CD8-positive, alpha-beta memory T cell (primary cell): ENCODE data around the gene NDUFS1. TPM values are rescaled to one million over a fixed set of nuclear protein-coding genes. Genes with fewer than 3 reads are reported as not detected.
"Not testable (repeated sequence)": the region's sequence is repeated elsewhere in the genome, so short reads cannot be mapped to it uniquely, and the experiment has no call there.

Experiments
- CTCF ChIA-PET: fragments of 350-600 bp; sonication (Branson Sonifier 250); formaldehyde crosslinking; loops from one replicate; lab custom pipeline; 2021; ENCODE audit warnings: antibody characterized with exemption; lab: Charles Lee
- POLR2A ChIA-PET: fragments of 350-600 bp; sonication (Branson Sonifier 250); formaldehyde crosslinking; loops from one replicate; lab custom pipeline; 2021; ENCODE audit warnings: antibody characterized with exemption; lab: Charles Lee
- DNase-seq, 5 donors: peaks; one replicate each; pipeline versions ENCODE4 v3.0.0 to v3.0.0-alpha.2; 2020 to 2022; ENCODE audit warnings: mixed read lengths in 1 of 5
- H3K27ac ChIP-seq: one replicate; pipeline ENCODE4 v1.7.0; 2013; ENCODE audit warnings: low read depth, mild to moderate bottlenecking, low read length, moderate library complexity
- H3K27me3 ChIP-seq: 2 replicates; pipeline ENCODE4 v1.7.0; 2013; ENCODE audit warnings: low read length, mild to moderate bottlenecking; ENCODE audit not compliant: insufficient read depth, poor library complexity, severe bottlenecking
- H3K36me3 ChIP-seq: 2 replicates; pipeline ENCODE4 v1.7.0; 2013; ENCODE audit warnings: mild to moderate bottlenecking, low read length, moderate library complexity; ENCODE audit not compliant: insufficient read depth
- H3K4me1 ChIP-seq: 2 replicates; pipeline ENCODE4 v1.7.0; 2013; ENCODE audit warnings: mild to moderate bottlenecking, low read length, moderate library complexity; ENCODE audit not compliant: insufficient read depth
- H3K4me3 ChIP-seq: 2 replicates; pipeline ENCODE4 v1.7.0; 2013; ENCODE audit warnings: mild to moderate bottlenecking, low read length
- H3K9me3 ChIP-seq: 2 replicates; pipeline ENCODE4 v1.7.0; 2013; ENCODE audit warnings: mild to moderate bottlenecking, low read length
- H3K27ac Mint-ChIP-seq, 8 donors: one replicate each; pipeline ENCODE4 v1.8.0; 2020 to 2021; ENCODE audit warnings: mixed read lengths in 8 of 8, mild to moderate bottlenecking in 6 of 8, inconsistent platforms in 3 of 8, moderate library complexity in 3 of 8
- H3K27me3 Mint-ChIP-seq, 2 donors: one replicate each; pipeline ENCODE4 v1.8.0; 2020 to 2021; ENCODE audit warnings: mixed read lengths in 2 of 2, mild to moderate bottlenecking in 1 of 2, moderate library complexity in 1 of 2
- H3K36me3 Mint-ChIP-seq, 3 donors: one replicate each; pipeline ENCODE4 v1.8.0; 2020 to 2021; ENCODE audit warnings: mixed read lengths in 3 of 3, inconsistent platforms in 1 of 3, mild to moderate bottlenecking in 1 of 3
- H3K4me1 Mint-ChIP-seq, 3 donors: one replicate each; pipeline ENCODE4 v1.8.0; 2020 to 2021; ENCODE audit warnings: mixed read lengths in 3 of 3, inconsistent platforms in 1 of 3, mild to moderate bottlenecking in 1 of 3
- H3K4me3 Mint-ChIP-seq, 7 donors: one replicate each; pipeline ENCODE4 v1.8.0; 2020 to 2021; ENCODE audit warnings: mixed read lengths in 7 of 7, mild to moderate bottlenecking in 6 of 7, moderate library complexity in 4 of 7, inconsistent platforms in 2 of 7
- H3K9me3 Mint-ChIP-seq, 5 donors: one replicate each; pipeline ENCODE4 v1.8.0; 2020 to 2022; ENCODE audit warnings: mixed read lengths in 5 of 5, mild to moderate bottlenecking in 3 of 5, moderate library complexity in 2 of 5, inconsistent platforms in 1 of 5
- polyA plus RNA-seq: library from polyadenylated mRNA; unstranded; fragments of 300-500 nt; fragmentation: Illumina TruSeq; gene quantifications from one replicate; pipeline ENCODE4 v1.2.3, GENCODE V29; 2021
- total RNA-seq, 2 experiments: library from RNA; stranded (reverse); gene quantifications; one replicate each; pipeline ENCODE4 v1.2.3, GENCODE V29; 2021

Gene NDUFS1
- 100 to 1,000 TPM; 102 to 106 TPM for total RNA-seq
- 38.1 TPM for polyA plus RNA-seq

GRCh38 chr2:206159346-206160124, at the start of gene NDUFS1, which contains the start of gene EEF1B2:
NDUFS1 (minus strand) TSS chr2:206159444; CDS start chr2:206153678, 5,766 bp downstream.
EEF1B2 (plus strand) TSS chr2:206159895; CDS start chr2:206159980, 85 bp downstream.
- H3K4me3 Mint-ChIP-seq, result peak within 1 kb of the TSS; percentile 92 to 99 (median 96)
- H3K27me3 Mint-ChIP-seq, result no peaks in the 10 kb centered on the region
- CTCF ChIA-PET, result interaction anchor here (0.7 to 1.4 kb wide), 2 partner anchors 76 to 399 kb away, joined by 3 read pairs; no protein-coding TSS in a partner anchor
- H3K27ac Mint-ChIP-seq, result peak within 1 kb of the TSS; percentile 95 to 100 (median 98)
- H3K9me3 Mint-ChIP-seq, result no peaks in the 10 kb centered on the region
- Histone ChIP-seq H3K36me3 (peaks cover 17% of the 10 kb centered on the region), H3K9me3 (no peaks in the 10 kb centered on the region), H3K4me3 (peak within 1 kb of the TSS; percentile 95), H3K4me1 (peaks cover 34% of the 10 kb centered on the region), H3K27me3 (no peaks in the 10 kb centered on the region), H3K27ac (peak within 1 kb of the TSS; percentile 84)
- peaks cover 48 to 71% (median 66%) of the 10 kb centered on the region in 3 donors for H3K4me1 Mint-ChIP-seq
- H3K36me3 Mint-ChIP-seq, result peaks cover 4 to 60% (median 20%) of the 10 kb centered on the region in 3 donors
- POLR2A ChIA-PET, result interaction anchor here (1.1 kb wide), 1 partner anchor 74 kb away, joined by 10 read pairs; the partner anchor contains the start of gene INO80D
- peak; percentile 95 to 98 (median 97) for DNase-seq

- Mint-ChIP-seq H3K4me1 (peaks cover 0 to 2% (median 0%) of the 10 kb centered on the region in 3 donors), H3K36me3 (no peaks in the 10 kb centered on the region), H3K27ac (no peak overlapping the region), H3K27me3 (peaks cover 8 to 12% of the 10 kb centered on the region in 2 donors), H3K9me3 (no peaks in the 10 kb centered on the region), H3K4me3 (no peak overlapping the region)
- ChIA-PET CTCF (no interaction called here), POLR2A (no interaction called here)
- no peaks in the 10 kb centered on the region for H3K27me3 ChIP-seq
- no peak overlapping the region for H3K4me3 ChIP-seq
- no peaks in the 10 kb centered on the region for H3K4me1 ChIP-seq
- no peaks in the 10 kb centered on the region for H3K36me3 ChIP-seq
- DNase-seq, result no peak
- no peaks in the 10 kb centered on the region for H3K9me3 ChIP-seq
- H3K27ac ChIP-seq, result no peak overlapping the region
Measured at GRCh38 chr2:206208900-206209299, 49.7 kb upstream of the NDUFS1 start.

DNA sequence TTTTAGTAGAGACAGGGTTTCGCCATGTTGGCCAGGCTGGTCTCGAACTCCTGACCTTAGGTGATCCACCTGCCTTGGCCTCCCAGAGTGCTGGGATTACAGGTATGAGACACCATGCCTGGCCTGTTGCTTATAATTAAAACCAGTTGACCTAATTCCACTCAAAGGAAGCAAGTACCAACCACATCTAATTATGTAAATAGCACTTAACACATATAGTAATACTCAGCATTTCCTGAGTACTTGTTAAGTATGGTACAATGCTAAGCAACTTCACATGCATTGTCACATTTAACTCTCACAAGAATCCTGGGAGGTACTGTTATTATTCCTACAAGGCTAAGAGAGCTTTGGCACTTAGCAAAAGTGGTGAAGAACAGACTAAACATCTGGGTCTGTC, 48.1 kb upstream of the NDUFS1 start:
- H3K4me1 ChIP-seq, H3K9me3 ChIP-seq, H3K9me3 Mint-ChIP-seq, H3K4me3 ChIP-seq, H3K27me3 Mint-ChIP-seq, H3K36me3 ChIP-seq, H3K4me1 Mint-ChIP-seq, DNase-seq, H3K27ac Mint-ChIP-seq, H3K27ac ChIP-seq, H3K4me3 Mint-ChIP-seq, H3K27me3 ChIP-seq, H3K36me3 Mint-ChIP-seq, POLR2A ChIA-PET: not testable (repeated sequence)
- CTCF ChIA-PET, result interaction anchor here (1.0 kb wide), 1 partner anchor 45 kb away, joined by 3 read pairs; no protein-coding TSS in a partner anchor

DNA sequence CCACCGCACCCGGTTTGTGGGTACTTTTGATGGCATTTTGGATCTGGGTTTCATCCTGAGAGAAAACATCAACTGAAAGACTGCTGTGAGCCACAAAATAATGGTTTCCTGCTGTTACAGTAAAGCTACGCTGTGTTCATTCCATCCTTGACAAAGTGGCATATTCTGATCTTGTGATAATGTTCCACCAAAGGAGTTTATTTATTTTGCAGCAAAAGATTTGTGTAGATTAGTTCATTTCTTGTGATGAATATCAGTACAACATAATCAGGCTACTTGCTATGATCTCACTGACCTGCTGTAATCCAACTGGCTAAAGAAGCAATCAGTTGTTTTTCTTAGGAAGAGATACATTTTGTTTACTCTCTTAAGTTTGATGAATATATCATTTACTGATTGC, 45.5 kb upstream of the NDUFS1 start:
- H3K4me3 Mint-ChIP-seq, result no peak overlapping the region
- H3K9me3 Mint-ChIP-seq, result peaks cover 0 to 2% (median 0%) of the 10 kb centered on the region in 5 donors
- H3K4me1 Mint-ChIP-seq, result no peaks in the 10 kb centered on the region
- ChIA-PET POLR2A (no interaction called here), CTCF (no interaction called here)
- no peak overlapping the region for H3K27ac Mint-ChIP-seq
- peaks cover 1 to 23% of the 10 kb centered on the region in 2 donors for H3K27me3 Mint-ChIP-seq
- no peaks in the 10 kb centered on the region for H3K4me1 ChIP-seq
- H3K4me3 ChIP-seq, result no peak overlapping the region
- H3K27ac ChIP-seq, result no peak overlapping the region
- no peak for DNase-seq
- H3K36me3 ChIP-seq, result no peaks in the 10 kb centered on the region
- no peaks in the 10 kb centered on the region for H3K9me3 ChIP-seq
- no peaks in the 10 kb centered on the region for H3K27me3 ChIP-seq
- H3K36me3 Mint-ChIP-seq, result no peaks in the 10 kb centered on the region

DNA sequence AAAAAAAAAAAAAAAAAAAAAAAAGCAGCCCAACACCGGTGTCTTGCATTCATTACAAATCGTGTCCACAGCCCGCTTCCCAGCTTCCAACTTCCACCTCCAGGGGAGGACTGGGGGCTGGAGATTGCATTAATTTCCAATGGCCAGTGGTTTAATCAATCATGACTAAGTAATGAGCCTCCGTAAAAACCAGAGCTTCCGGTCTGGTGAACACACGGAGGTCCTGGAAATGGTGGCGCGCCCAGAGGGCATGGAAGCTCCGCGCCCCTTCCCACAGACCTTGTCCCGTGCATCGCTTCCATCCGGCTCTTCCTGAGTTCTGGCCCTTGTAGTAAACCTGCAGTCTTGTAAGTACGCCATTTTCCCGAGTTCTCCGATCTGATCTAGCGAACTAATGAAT, 44.1 kb upstream of the NDUFS1 start:
- Histone ChIP-seq H3K9me3 (no peaks in the 10 kb centered on the region), H3K4me1 (no peaks in the 10 kb centered on the region), H3K36me3 (no peaks in the 10 kb centered on the region), H3K27me3 (no peaks in the 10 kb centered on the region), H3K27ac (no peak overlapping the region), H3K4me3 (no peak overlapping the region)
- no peak for DNase-seq
- Mint-ChIP-seq H3K4me3 (no peak overlapping the region), H3K27me3 (peaks cover 7 to 28% of the 10 kb centered on the region in 2 donors), H3K36me3 (no peaks in the 10 kb centered on the region), H3K27ac (no peak overlapping the region), H3K4me1 (no peaks in the 10 kb centered on the region), H3K9me3 (peaks cover 0 to 2% (median 0%) of the 10 kb centered on the region in 5 donors)
- ChIA-PET CTCF (interaction anchor here (0.7 kb wide), 1 partner anchor 196 kb away, joined by 3 read pairs; no protein-coding TSS in a partner anchor), POLR2A (no interaction called here)

- Histone ChIP-seq H3K4me1 (no peaks in the 10 kb centered on the region), H3K4me3 (no peak overlapping the region), H3K27me3 (no peaks in the 10 kb centered on the region), H3K36me3 (no peaks in the 10 kb centered on the region), H3K9me3 (no peaks in the 10 kb centered on the region), H3K27ac (no peak overlapping the region)
- Mint-ChIP-seq H3K27me3 (peaks cover 10 to 32% of the 10 kb centered on the region in 2 donors), H3K4me1 (no peaks in the 10 kb centered on the region), H3K4me3 (no peak overlapping the region), H3K27ac (no peak overlapping the region), H3K36me3 (no peaks in the 10 kb centered on the region), H3K9me3 (peaks cover 0 to 2% (median 0%) of the 10 kb centered on the region in 5 donors)
- DNase-seq, result no peak
- CTCF ChIA-PET, result interaction anchor here (0.7 kb wide), 1 partner anchor 195 kb away, joined by 3 read pairs; no protein-coding TSS in a partner anchor
- POLR2A ChIA-PET, result no interaction called here
Measured at GRCh38 chr2:206202446-206202845, 43.2 kb upstream of the NDUFS1 start.

DNA sequence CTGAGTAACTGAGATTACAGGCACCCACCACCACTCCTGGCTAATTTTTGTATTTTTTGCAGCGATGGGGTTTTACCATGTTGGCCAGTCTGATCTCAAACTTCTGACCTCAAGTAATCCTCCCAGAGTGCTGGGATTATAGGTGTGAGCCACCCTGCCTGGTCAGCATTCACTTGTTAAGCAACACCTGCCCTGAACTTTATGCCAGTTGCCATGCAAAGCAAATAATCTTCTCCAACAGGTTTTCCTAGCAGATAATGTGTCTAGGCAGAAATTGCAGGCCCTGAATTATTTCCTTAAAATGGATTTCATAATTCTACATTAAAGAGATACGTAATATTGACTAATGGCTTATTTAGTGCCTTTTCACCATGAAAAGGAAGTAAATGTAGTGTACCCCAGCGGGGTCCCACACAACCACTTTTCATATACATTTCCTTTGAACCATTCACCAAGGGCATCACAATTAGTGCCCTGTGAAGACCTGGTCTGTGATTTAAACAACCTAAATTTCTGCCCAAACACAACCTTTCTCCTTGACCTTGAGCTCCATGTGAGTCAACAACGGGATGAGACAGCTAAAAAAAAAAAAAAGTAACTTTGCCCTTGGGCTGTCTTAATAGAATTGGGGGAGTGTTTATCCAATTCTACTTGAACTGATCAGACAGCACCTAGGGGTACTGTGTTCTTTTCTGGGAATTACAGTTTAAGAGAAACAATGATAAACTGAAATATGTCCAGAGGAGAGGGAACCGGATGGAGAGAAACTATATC, 42.0 kb upstream of the NDUFS1 start:
- CTCF ChIA-PET, result no interaction called here
- Mint-ChIP-seq H3K36me3 (no peaks in the 10 kb centered on the region), H3K27me3 (peaks cover 10 to 36% of the 10 kb centered on the region in 2 donors), H3K4me1 (no peaks in the 10 kb centered on the region), H3K4me3 (no peak overlapping the region), H3K9me3 (peaks cover 0 to 2% (median 0%) of the 10 kb centered on the region in 5 donors), H3K27ac (no peak overlapping the region)
- Histone ChIP-seq H3K4me1 (no peaks in the 10 kb centered on the region), H3K36me3 (no peaks in the 10 kb centered on the region), H3K4me3 (no peak overlapping the region), H3K27ac (no peak overlapping the region), H3K27me3 (no peaks in the 10 kb centered on the region), H3K9me3 (no peaks in the 10 kb centered on the region)
- POLR2A ChIA-PET, result no interaction called here
- DNase-seq, result no peak
